ENCODE results near the gene NYAP2.

- no peak for TF ChIP-seq CTCF (conservative IDR thresholded peaks at IDR 0.05 in 1 of 2, IDR thresholded peaks at IDR 0.05 in 1 of 2; ENCODE audit: low read depth in 1 of 2, low read length in 2 of 2)
- no peak for TF ChIP-seq EZH2 (IDR thresholded peaks at IDR 0.05; ENCODE audit: low read length, missing control alignments)
These were observed 182.4 kb downstream of the NYAP2 start for GRCh38 chr2:225581906-225582305.
